ENCODE data around the gene NRP1. TPM values are rescaled to one million over a fixed set of nuclear protein-coding genes. Genes with fewer than 3 reads are reported as not detected.

The NRP1 gene
- total and polyA plus RNA-seq, 2 donors (not counting 3 experiments of a cell fraction or from before 2014, with no cell fraction given), result 122 to 306 TPM

- H3K36me3 ChIP-seq (ENCODE audit: control insufficient read depth in 2 of 2, extremely low read depth in 1 of 2, insufficient read depth in 2 of 2, low read length in 2 of 2), result no peaks in the 10 kb centered on the region
- no peak for FAIRE-seq
- H3K4me1 ChIP-seq (ENCODE audit: control insufficient read depth, extremely low read depth, insufficient read depth, low read length), result peaks cover 3% of the 10 kb centered on the region
- dilution Hi-C loops (cut with MboI; ENCODE audit: extremely low pct_ligation_motif_present, low sequenced_read_pairs), result no loop called here
- H3K79me2 ChIP-seq (ENCODE audit: control insufficient read depth, insufficient read depth, low read length), result no peaks in the 10 kb centered on the region
- no peaks in the 10 kb centered on the region for H3K27me3 ChIP-seq (ENCODE audit: control insufficient read depth in 2 of 2, insufficient read depth in 2 of 2, low read length in 2 of 2)
- no peaks in the 10 kb centered on the region for H4K20me1 ChIP-seq (replicated peaks; ENCODE audit: control insufficient read depth, extremely low read depth, insufficient read depth, low read length)
- POLR2A ChIA-PET, result no interaction called here
- no peak for DNase-seq (ENCODE audit: low read depth, low spot score)
- H2AFZ ChIP-seq (ENCODE audit: low read depth, low read length), result no peak overlapping the region
- CTCF ChIA-PET, result no interaction called here
- H3K9me3 ChIP-seq (replicated peaks; ENCODE audit: control insufficient read depth, insufficient read depth, low read length), result no peaks in the 10 kb centered on the region
- H3K9me1 ChIP-seq (replicated peaks; ENCODE audit: control insufficient read depth, extremely low read depth, insufficient read depth, low read length), result no peaks in the 10 kb centered on the region
- TF ChIP-seq MYC (IDR thresholded peaks at IDR 0.05; ENCODE audit: low read depth, low read length) (no peak), JUN (IDR thresholded peaks at IDR 0.05; ENCODE audit: borderline replicate concordance, insufficient read depth, insufficient read length, low read depth) (no peak), POLR2A (IDR thresholded peaks at IDR 0.05; ENCODE audit: low read depth, low read length) (no peak), POLR2AphosphoS5 (IDR thresholded peaks at IDR 0.05; ENCODE audit: insufficient read depth, low read depth, low read length) (no peak), EZH2 (IDR thresholded peaks at IDR 0.05; ENCODE audit: borderline replicate concordance, low read depth, low read length, severe bottlenecking) (no peak), FOS (IDR thresholded peaks at IDR 0.05; ENCODE audit: borderline replicate concordance, insufficient read depth, low read length) (no peak), GATA2 (IDR thresholded peaks at IDR 0.05; ENCODE audit: insufficient read depth, insufficient read length, low read depth, low read length) (no peak), MAX (IDR thresholded peaks at IDR 0.05; ENCODE audit: insufficient read depth, insufficient read length) (no peak), CTCF (IDR thresholded peaks at IDR 0.05; ENCODE audit: extremely low read depth in 1 of 2, insufficient read depth in 1 of 2, low read depth in 1 of 2, low read length in 2 of 2) (no peak)
- BruUV-seq (replicated peaks), result no TSS peak
- H3K4me2 ChIP-seq (ENCODE audit: insufficient read depth, low read length), result no peak overlapping the region
- no peak overlapping the region for H3K27ac ChIP-seq (ENCODE audit: insufficient read depth, low read depth, low read length)
- H3K4me3 ChIP-seq (replicated peaks in 1 of 3; ENCODE audit: insufficient read depth in 1 of 3, low read depth in 1 of 3, low read length in 3 of 3), result no peak overlapping the region
- H3K9ac ChIP-seq (replicated peaks; ENCODE audit: extremely low read depth, insufficient read depth, low read length), result no peak overlapping the region
- intact Hi-C loops (cut with micrococcal nuclease), result no loop called here
These were observed 18.1 kb upstream of the NRP1 start for GRCh38 chr10:33352615-33353014.

Data from endothelial cell of umbilical vein (primary cell).